GM12878 (cell line): Measurements from ENCODE around the gene SMG5. TPM values are rescaled to one million over a fixed set of nuclear protein-coding genes. Genes with fewer than 3 reads are reported as not detected.

Experiments
- ATAC-seq: fragments of 200-7000 bp; cut with Tn5 transposase; 3 replicates; pipeline ENCODE4 v1.9.1; 2020; ENCODE audit warnings: mild to moderate bottlenecking, moderate library complexity
- BruUV-seq: library from RNA; stranded (reverse); fragments of 400-500 nt; replicated peaks from 2 replicates; lab custom pipeline; 2021; lab: Mats Ljungman, UMichigan
- CTCF ChIA-PET: fragments of 300-600 bp; sonication (Branson Sonifier 250); formaldehyde crosslinking; extraction: SDS; loops from one replicate; lab custom pipeline; 2021; ENCODE audit warnings: inconsistent platforms; lab: Yijun Ruan, JAX
- POLR2A ChIA-PET: fragments of 350-600 bp; formaldehyde crosslinking; extraction: SDS; loops from one replicate; lab custom pipeline; 2021; ENCODE audit warnings: inconsistent platforms; lab: Charles Lee
- RAD21 ChIA-PET: fragments of 300-600 bp; sonication (Branson Sonifier 250); formaldehyde crosslinking; loops from one replicate; lab custom pipeline; 2023; ENCODE audit warnings: antibody characterized with exemption; ENCODE audit not compliant: unreplicated experiment; lab: Charles Lee
- SMC1A ChIA-PET: fragments of 300-600 bp; sonication (Branson Sonifier 250); formaldehyde crosslinking; loops from one replicate; lab custom pipeline; 2023; ENCODE audit not compliant: unreplicated experiment, uncharacterized antibody; lab: Charles Lee
- DNase-seq: peaks from one replicate; pipeline ENCODE4 v3.0.0-alpha.2; 2011; ENCODE audit warnings: low read depth, low spot score
- FAIRE-seq: peaks from 3 replicates; lab custom pipeline; 2011; peaks lifted over from hg19 to GRCh38; lab: Jason Lieb, UNC
- H2AFZ ChIP-seq: 2 replicates; pipeline ENCODE4 v1.6.0; 2011; ENCODE audit warnings: low read depth, low read length, control low read depth; ENCODE audit not compliant: control insufficient read depth
- H3K27ac ChIP-seq: 2 replicates; pipeline ENCODE4 v1.5.1; 2011; ENCODE audit warnings: control low read depth; ENCODE audit not compliant: control insufficient read depth, insufficient read depth
- H3K27me3 ChIP-seq, 2 experiments: replicated peaks in 1 of 2; 2 replicates each; pipeline versions ENCODE4 v1.6.0 to v1.6.1; 2011; ENCODE audit warnings: low read length in 1 of 2; ENCODE audit not compliant: control insufficient read depth in 2 of 2, insufficient read depth in 2 of 2
- H3K36me3 ChIP-seq, 2 experiments: 2 replicates each; pipeline ENCODE4 v1.5.1; 2011; ENCODE audit warnings: low read length in 1 of 2; ENCODE audit not compliant: control insufficient read depth in 2 of 2, insufficient read depth in 2 of 2
- H3K4me1 ChIP-seq: 2 replicates; pipeline ENCODE4 v1.6.1; 2011; ENCODE audit warnings: mild to moderate bottlenecking, low read length, moderate library complexity, mixed read lengths; ENCODE audit not compliant: control insufficient read depth, insufficient read depth
- H3K4me2 ChIP-seq: 2 replicates; pipeline ENCODE4 v1.6.0; 2011; ENCODE audit warnings: control low read depth; ENCODE audit not compliant: control insufficient read depth, insufficient read depth
- H3K4me3 ChIP-seq: fragments of 200-600 bp; sonication (generic); 2 replicates; pipeline ENCODE4 v1.5.1; 2016
- H3K79me2 ChIP-seq: 2 replicates; pipeline ENCODE4 v1.6.0; 2011; ENCODE audit warnings: low read length; ENCODE audit not compliant: control insufficient read depth, insufficient read depth
- H3K9ac ChIP-seq: 2 replicates; pipeline ENCODE4 v1.8.0; 2011; ENCODE audit warnings: low read length, control low read depth, mixed read lengths; ENCODE audit not compliant: control insufficient read depth, insufficient read depth
- H3K9me3 ChIP-seq: replicated peaks from 3 replicates; pipeline ENCODE4 v1.5.1; 2011; ENCODE audit warnings: mild to moderate bottlenecking, low read length; ENCODE audit not compliant: control insufficient read depth, insufficient read depth
- H4K20me1 ChIP-seq: 2 replicates; pipeline ENCODE4 v1.6.0; 2011; ENCODE audit not compliant: control insufficient read depth, insufficient read depth
- ATF3 ChIP-seq: IDR thresholded peaks from 2 replicates; pipeline ENCODE4 v1.6.1; 2011; ENCODE audit warnings: low read depth, mild to moderate bottlenecking, low read length, moderate library complexity, borderline replicate concordance; ENCODE audit errors: extremely low read depth
- BCLAF1 ChIP-seq: fragments of 450-650 bp; IDR thresholded peaks from 2 replicates; pipeline ENCODE4 v1.6.1; 2017; ENCODE audit warnings: antibody characterized with exemption, mild to moderate bottlenecking, moderate library complexity
- CBFB ChIP-seq: IDR thresholded peaks from 2 replicates; pipeline ENCODE4 v1.6.1; 2016; ENCODE audit warnings: antibody characterized with exemption, low read depth
- IKZF1 ChIP-seq: fragments of 450-650 bp; conservative IDR thresholded peaks from 2 replicates; pipeline ENCODE4 v1.6.1; 2017; ENCODE audit warnings: antibody characterized with exemption, mild to moderate bottlenecking
- IRF5 ChIP-seq: fragments of 450-650 bp; IDR thresholded peaks from 2 replicates; pipeline ENCODE4 v1.6.1; 2017; ENCODE audit warnings: borderline replicate concordance
- JUNB ChIP-seq: IDR thresholded peaks from 2 replicates; pipeline ENCODE4 v1.6.1; 2016; ENCODE audit warnings: antibody characterized with exemption, mild to moderate bottlenecking
- NR2C1 ChIP-seq: fragments of 450-650 bp; IDR thresholded peaks from 2 replicates; pipeline ENCODE4 v1.6.1; 2017; ENCODE audit warnings: antibody characterized with exemption, mild to moderate bottlenecking, moderate library complexity
- RCOR1 ChIP-seq: conservative IDR thresholded peaks from 2 replicates; pipeline ENCODE4 v1.6.1; 2012; ENCODE audit warnings: low read depth, low read length, improper control_type of control experiment
- RFX5 ChIP-seq: IDR thresholded peaks from 2 replicates; pipeline ENCODE4 v1.6.1; 2011; ENCODE audit warnings: low read depth, low read length, improper control_type of control experiment
- SPI1 ChIP-seq: IDR thresholded peaks from 2 replicates; pipeline ENCODE4 v1.6.1; 2011; ENCODE audit warnings: low read depth, mild to moderate bottlenecking, low read length, moderate library complexity, borderline replicate concordance; ENCODE audit not compliant: insufficient read depth
- SRF ChIP-seq, 2 experiments: IDR thresholded peaks; 2 replicates each; pipeline ENCODE4 v1.6.1; 2011; ENCODE audit warnings: low read depth in 2 of 2, low read length in 2 of 2, mild to moderate bottlenecking in 1 of 2, moderate library complexity in 1 of 2
- SUZ12 ChIP-seq: fragments of 200-600 bp; sonication (generic); IDR thresholded peaks from one replicate; pipeline ENCODE4 v1.6.1; 2018; ENCODE audit warnings: antibody characterized with exemption, mild to moderate bottlenecking; ENCODE audit not compliant: unreplicated experiment
- TARDBP ChIP-seq: IDR thresholded peaks from 2 replicates; pipeline ENCODE4 v1.6.1; 2016; ENCODE audit warnings: borderline replicate concordance
- TBL1XR1 ChIP-seq: IDR thresholded peaks from 2 replicates; pipeline ENCODE4 v1.6.1; 2012; ENCODE audit warnings: low read depth, low read length, improper control_type of control experiment
- WGBS: methylation state at CpG from one replicate; pipeline ENCODE4 v1.1.6; 2016; ENCODE audit warnings: low lambda C conversion rate; ENCODE audit not compliant: insufficient replicate concordance, insufficient coverage; ENCODE audit errors: missing lambda C conversion rate; 5-methylcytosine and 5-hydroxymethylcytosine counted together
- in situ Hi-C: fragments of 300-500 bp; cut with MboI; formaldehyde crosslinking; loops from 9 replicates; pipeline ENCODE4 v1.14.3; 2018; ENCODE audit warnings: mixed read lengths
- intact Hi-C: fragments of 100-400 bp; cut with micrococcal nuclease; formaldehyde crosslinking; loops from one replicate; pipeline ENCODE4 v1.14.2; 2022; ENCODE audit not compliant: unreplicated experiment
- polyA plus RNA-seq, 11 experiments: library from polyadenylated mRNA; depleted of rRNA in 4 of 11; unstranded in 6 of 11; stranded (reverse) in 5 of 11; fragments of >200 nt; fragmentation: Nextera tagmentation in 4 of 11; fragmentation: Illumina TruSeq in 1 of 11; extraction: Ambion mirVana in 4 of 11; extraction: Trizol in 1 of 11; gene quantifications; 1 replicate in 1 of 11; 2 replicates in 10 of 11; pipeline versions ENCODE4 v1.2.1 to v1.2.3, GENCODE V29; 2011 to 2016; ENCODE audit warnings: inconsistent platforms in 2 of 11, missing spikeins in 2 of 11, low read depth in 1 of 11
- total RNA-seq, 4 experiments: library from RNA; depleted of rRNA in 3 of 4; stranded (reverse); fragments of >200 nt in 3 of 4; fragmentation: Illumina TruSeq in 1 of 4; extraction: Trizol in 1 of 4; gene quantifications; 2 replicates each; pipeline versions ENCODE4 v1.2.1 to v1.2.3, GENCODE V29; 2013 to 2021

SMG5 gene
- total and polyA plus RNA-seq, 10 of the 15 experiments (the other 5 are each of a cell fraction or from before 2014, with no cell fraction given) = 0.76 to 61.5 (median 48.8) TPM

DNA sequence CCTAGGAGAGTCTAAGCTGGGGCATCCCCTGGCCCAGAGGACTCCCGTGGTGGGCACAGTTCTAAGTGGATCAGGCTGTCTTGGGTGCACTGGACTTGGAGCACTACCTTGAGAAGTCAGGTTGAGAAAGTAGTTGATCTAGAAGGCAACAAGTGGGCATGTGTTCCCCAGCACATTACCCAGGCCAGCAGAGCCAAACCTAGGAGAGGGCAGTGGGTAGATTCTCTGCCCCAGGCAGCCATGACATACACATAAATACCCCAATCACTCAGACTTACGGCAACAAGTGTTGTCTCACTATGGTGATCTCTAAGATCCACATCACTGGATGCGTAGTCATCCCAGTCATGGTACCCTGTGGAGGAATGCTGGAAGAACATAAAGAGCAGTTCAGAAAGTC lies 71.4 kb downstream of the SMG5 start:
- RAD21 ChIA-PET = interaction anchor here (6.0 kb wide), 1 partner anchor 12 kb away, joined by 65 read pairs; no protein-coding TSS in a partner anchor
- intact Hi-C loops = no loop called here

GRCh38 chr1:156204686-156205085 lies 77.9 kb downstream of the SMG5 start:
- no peak for FAIRE-seq
- TF ChIP-seq RFX5 = no peak
- no peak for TF ChIP-seq IRF5
- TF ChIP-seq IKZF1 = no peak
- no peak for TF ChIP-seq NR2C1
- no peak for TF ChIP-seq TBL1XR1
- TF ChIP-seq TARDBP = no peak
- TF ChIP-seq SUZ12 = no peak
- TF ChIP-seq RCOR1 = no peak
- TF ChIP-seq BCLAF1 = no peak
- TF ChIP-seq ATF3 = no peak
- TF ChIP-seq SPI1 = no peak

More for the DNA sequence above, 71.4 kb downstream of the SMG5 start:
- H3K9ac ChIP-seq = no peak overlapping the region
- no peak overlapping the region for H3K4me3 ChIP-seq
- no peak overlapping the region for H3K4me2 ChIP-seq
- no peak overlapping the region for H2AFZ ChIP-seq
- TF ChIP-seq JUNB (no peak), CBFB (no peak), SRF (IDR thresholded peaks at IDR 0.05; ENCODE audit: low read depth in 2 of 2, low read length in 2 of 2) (no peak)
- TF ChIP-seq, all 136 proteins: peak for 0
- Histone ChIP-seq H3K9me3 (no peaks in the 10 kb centered on the region), H3K4me1 (peaks cover 5% of the 10 kb centered on the region), H3K27me3 (no peaks in the 10 kb centered on the region), H3K79me2 (peaks cover 17% of the 10 kb centered on the region), H4K20me1 (no peaks in the 10 kb centered on the region), H3K27ac (no peak overlapping the region), H3K36me3 (peaks cover 14 to 16% of the 10 kb centered on the region in 2 experiments)
- CTCF ChIA-PET = interaction anchor here (0.8 kb wide), 1 partner anchor 10 kb away, joined by 4 read pairs; no protein-coding TSS in a partner anchor
- POLR2A ChIA-PET = interaction anchor here (0.6 to 8.2 kb wide), 2 partner anchors 12 to 47 kb away, joined by 6 to 139 read pairs; partner anchors contain the start of gene SLC25A44
- SMC1A ChIA-PET = interaction anchor here (1.6 to 4.7 kb wide), 3 partner anchors 12 to 17 kb away, joined by 3 to 50 read pairs (median 10); partner anchors contain the start of gene SLC25A44
- 84% methylated on average over 3 of the region's 3 CpGs for whole genome bisulfite sequencing
- no peak for DNase-seq
- FAIRE-seq = no peak
- no TSS peak for BruUV-seq
- in situ Hi-C loops = no loop called here
- no peak for ATAC-seq

More at GRCh38 chr1:156204686-156205085, 77.9 kb downstream of the SMG5 start:
- intact Hi-C loops (no loop called here), in situ Hi-C loops (no loop called here)
- Histone ChIP-seq H3K27ac (no peak overlapping the region), H3K27me3 (no peaks in the 10 kb centered on the region), H3K9ac (no peak overlapping the region), H3K4me1 (peaks cover 2% of the 10 kb centered on the region), H4K20me1 (no peaks in the 10 kb centered on the region), H3K79me2 (peaks cover 31% of the 10 kb centered on the region), H3K4me2 (no peak overlapping the region), H3K4me3 (no peak overlapping the region), H3K9me3 (no peaks in the 10 kb centered on the region), H3K36me3 (peaks cover 8 to 35% of the 10 kb centered on the region in 2 experiments), H2AFZ (no peak overlapping the region)
- no TSS peak for BruUV-seq
- ChIA-PET CTCF (interaction anchor here (1.2 kb wide), 1 partner anchor 20 kb away, joined by 4 read pairs; no protein-coding TSS in a partner anchor), POLR2A (interaction anchor here (0.7 to 11.8 kb wide), 2 partner anchors 7 to 201 kb away, joined by 3 to 139 read pairs; partner anchors contain the start of gene PMF1), SMC1A (interaction anchor here (1.0 kb wide), 1 partner anchor 50 kb away, joined by 3 read pairs; no protein-coding TSS in a partner anchor), RAD21 (interaction anchor here (2.7 kb wide), 1 partner anchor 20 kb away, joined by 8 read pairs; no protein-coding TSS in a partner anchor)
- WGBS = 98% methylated on average over 3 of the region's 3 CpGs
- ATAC-seq = no peak
- no peak for DNase-seq
